SK-N-SH treated with all-trans-retinoic acid at 6 μM for 48 hours (cell line): ENCODE results near the gene GALNT13.

Experiments used
- GLIS3 ChIP-seq: fragments of 250-450 bp; sonication (Bioruptor Pico); IDR thresholded peaks from 2 replicates; pipeline ENCODE4 v1.5.0; 2020; ENCODE audit warnings: mild to moderate bottlenecking, moderate library complexity
- ZNF70 ChIP-seq: fragments of 450-650 bp; formaldehyde crosslinking; IDR thresholded peaks from 2 replicates; pipeline ENCODE4 v1.5.0; 2020; ENCODE audit warnings: mild to moderate bottlenecking, moderate library complexity
- ZNF8 ChIP-seq: fragments of 450-650 bp; formaldehyde crosslinking; IDR thresholded peaks from 2 replicates; pipeline ENCODE4 v1.5.0; 2020; ENCODE audit warnings: mild to moderate bottlenecking, moderate library complexity
- TF ChIP-seq, protein P1 (sequence below): fragments of 250-450 bp; sonication (Bioruptor Pico); IDR thresholded peaks from 2 replicates; pipeline ENCODE4 v1.5.0; 2020; ENCODE audit warnings: mild to moderate bottlenecking, moderate library complexity

GRCh38 chr2:154143105-154143504, 271.4 kb downstream of the GALNT13 start:
- TF ChIP-seq GLIS3 (CRISPR knock-in tag): no peak
- no peak for TF ChIP-seq ZNF70 (CRISPR knock-in tag)
- TF ChIP-seq, protein P1, sequence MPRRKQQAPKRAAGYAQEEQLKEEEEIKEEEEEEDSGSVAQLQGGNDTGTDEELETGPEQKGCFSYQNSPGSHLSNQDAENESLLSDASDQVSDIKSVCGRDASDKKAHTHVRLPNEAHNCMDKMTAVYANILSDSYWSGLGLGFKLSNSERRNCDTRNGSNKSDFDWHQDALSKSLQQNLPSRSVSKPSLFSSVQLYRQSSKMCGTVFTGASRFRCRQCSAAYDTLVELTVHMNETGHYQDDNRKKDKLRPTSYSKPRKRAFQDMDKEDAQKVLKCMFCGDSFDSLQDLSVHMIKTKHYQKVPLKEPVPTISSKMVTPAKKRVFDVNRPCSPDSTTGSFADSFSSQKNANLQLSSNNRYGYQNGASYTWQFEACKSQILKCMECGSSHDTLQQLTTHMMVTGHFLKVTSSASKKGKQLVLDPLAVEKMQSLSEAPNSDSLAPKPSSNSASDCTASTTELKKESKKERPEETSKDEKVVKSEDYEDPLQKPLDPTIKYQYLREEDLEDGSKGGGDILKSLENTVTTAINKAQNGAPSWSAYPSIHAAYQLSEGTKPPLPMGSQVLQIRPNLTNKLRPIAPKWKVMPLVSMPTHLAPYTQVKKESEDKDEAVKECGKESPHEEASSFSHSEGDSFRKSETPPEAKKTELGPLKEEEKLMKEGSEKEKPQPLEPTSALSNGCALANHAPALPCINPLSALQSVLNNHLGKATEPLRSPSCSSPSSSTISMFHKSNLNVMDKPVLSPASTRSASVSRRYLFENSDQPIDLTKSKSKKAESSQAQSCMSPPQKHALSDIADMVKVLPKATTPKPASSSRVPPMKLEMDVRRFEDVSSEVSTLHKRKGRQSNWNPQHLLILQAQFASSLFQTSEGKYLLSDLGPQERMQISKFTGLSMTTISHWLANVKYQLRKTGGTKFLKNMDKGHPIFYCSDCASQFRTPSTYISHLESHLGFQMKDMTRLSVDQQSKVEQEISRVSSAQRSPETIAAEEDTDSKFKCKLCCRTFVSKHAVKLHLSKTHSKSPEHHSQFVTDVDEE: no peak
- no peak for TF ChIP-seq ZNF8
